ENCODE measurements around the gene FRMD6.

Gene FRMD6

GRCh38 chr14:51668870-51669269, 17.2 kb downstream of the FRMD6 start:
- in situ Hi-C loops (cut with HindIII; ENCODE audit: low sequenced_read_pairs): no loop called here
- DNase-seq (ENCODE audit: low read depth, low spot score): no peak
- H3K4me3 ChIP-seq (ENCODE audit: low read depth, low read length): no peak overlapping the region
- no peak for TF ChIP-seq CTCF (IDR thresholded peaks at IDR 0.05; ENCODE audit: low read depth, low read length)

- DNase-seq (ENCODE audit: low read depth, low spot score): peak; percentile 79
- in situ Hi-C loops (cut with HindIII; ENCODE audit: low sequenced_read_pairs): no loop called here
- TF ChIP-seq CTCF (IDR thresholded peaks at IDR 0.05; ENCODE audit: low read depth, low read length): no peak
- no peak overlapping the region for H3K4me3 ChIP-seq (ENCODE audit: low read depth, low read length)
Observed at GRCh38 chr14:51674294-51675002, 22.7 kb downstream of the FRMD6 start.

- H3K4me3 ChIP-seq (ENCODE audit: low read depth, low read length): no peak overlapping the region
- TF ChIP-seq CTCF (IDR thresholded peaks at IDR 0.05; ENCODE audit: low read depth, low read length): no peak
- no peak for DNase-seq (ENCODE audit: low read depth, low spot score)
- in situ Hi-C loops (cut with HindIII; ENCODE audit: low sequenced_read_pairs): no loop called here
Observed at GRCh38 chr14:51676549-51676948, 24.8 kb downstream of the FRMD6 start.

GRCh38 chr14:51677266-51677665, 25.6 kb downstream of the FRMD6 start:
- TF ChIP-seq CTCF (IDR thresholded peaks at IDR 0.05; ENCODE audit: low read depth, low read length): no peak
- no peak overlapping the region for H3K4me3 ChIP-seq (ENCODE audit: low read depth, low read length)
- in situ Hi-C loops (cut with HindIII; ENCODE audit: low sequenced_read_pairs): no loop called here
- peak; percentile 79 for DNase-seq (ENCODE audit: low read depth, low spot score)

- in situ Hi-C loops (cut with HindIII; ENCODE audit: low sequenced_read_pairs): no loop called here
Observed at GRCh38 chr14:51677738-51678137, 26.0 kb downstream of the FRMD6 start.

GRCh38 chr14:51680031-51680430, 28.3 kb downstream of the FRMD6 start:
- in situ Hi-C loops (cut with HindIII; ENCODE audit: low sequenced_read_pairs): no loop called here
- no peak for DNase-seq (ENCODE audit: low read depth, low spot score)
- no peak overlapping the region for H3K4me3 ChIP-seq (ENCODE audit: low read depth, low read length)
- TF ChIP-seq CTCF (IDR thresholded peaks at IDR 0.05; ENCODE audit: low read depth, low read length): no peak

More at GRCh38 chr14:51677738-51678137, 26.0 kb downstream of the FRMD6 start:
- no peak for DNase-seq (ENCODE audit: low read depth, low spot score)
- H3K4me3 ChIP-seq (ENCODE audit: low read depth, low read length): no peak overlapping the region
- no peak for TF ChIP-seq CTCF (IDR thresholded peaks at IDR 0.05; ENCODE audit: low read depth, low read length)
